CD4-positive, alpha-beta memory T cell (primary cell): ENCODE data around the gene KRTAP5-1. TPM values are rescaled to one million over a fixed set of nuclear protein-coding genes. Genes with fewer than 3 reads are reported as not detected.
A peak's percentile ranks its signal among the peaks of the same experiment; 100 is the strongest.

Experiments
- CTCF ChIA-PET: fragments of 350-600 bp; sonication (Branson Sonifier 250); formaldehyde crosslinking; loops from one replicate; lab custom pipeline; 2021; ENCODE audit warnings: inconsistent platforms; ENCODE audit not compliant: partially characterized antibody; lab: Charles Lee
- POLR2A ChIA-PET: fragments of 350-600 bp; sonication (Branson Sonifier 250); formaldehyde crosslinking; loops from one replicate; lab custom pipeline; 2021; ENCODE audit not compliant: partially characterized antibody; lab: Charles Lee
- DNase-seq, 5 donors: peaks; one replicate each; pipeline versions ENCODE4 v3.0.0 to v3.0.0-alpha.2; 2020 to 2022; ENCODE audit warnings: mixed read lengths in 1 of 5
- H3K27ac ChIP-seq: one replicate; pipeline ENCODE4 v1.7.0; 2013; ENCODE audit warnings: low read depth, low read length
- H3K27me3 ChIP-seq: 2 replicates; pipeline ENCODE4 v1.7.0; 2013; ENCODE audit warnings: mild to moderate bottlenecking, low read length, moderate library complexity; ENCODE audit not compliant: insufficient read depth
- H3K36me3 ChIP-seq: 2 replicates; pipeline ENCODE4 v1.7.0; 2013; ENCODE audit warnings: mild to moderate bottlenecking, low read length, moderate library complexity; ENCODE audit not compliant: insufficient read depth
- H3K4me1 ChIP-seq: 2 replicates; pipeline ENCODE4 v1.7.0; 2013; ENCODE audit warnings: mild to moderate bottlenecking, low read length, moderate library complexity; ENCODE audit not compliant: insufficient read depth
- H3K4me3 ChIP-seq, 2 donors: one replicate each; pipeline ENCODE4 v1.7.0; 2013; ENCODE audit warnings: low read length in 2 of 2, mild to moderate bottlenecking in 1 of 2
- H3K9me3 ChIP-seq, 2 donors: one replicate each; pipeline ENCODE4 v1.7.0; 2013; ENCODE audit warnings: low read length in 2 of 2, control low read depth in 1 of 2; ENCODE audit not compliant: control insufficient read depth in 1 of 2
- H3K27ac Mint-ChIP-seq, 7 donors: one replicate each; pipeline ENCODE4 v1.8.0; 2020 to 2021; ENCODE audit warnings: mixed read lengths in 7 of 7, mild to moderate bottlenecking in 6 of 7, inconsistent platforms in 3 of 7, moderate library complexity in 3 of 7
- H3K27me3 Mint-ChIP-seq, 2 donors: one replicate each; pipeline ENCODE4 v1.8.0; 2020 to 2021; ENCODE audit warnings: mixed read lengths in 2 of 2
- H3K36me3 Mint-ChIP-seq, 2 donors: one replicate each; pipeline ENCODE4 v1.8.0; 2020 to 2021; ENCODE audit warnings: mixed read lengths in 2 of 2, inconsistent platforms in 1 of 2, mild to moderate bottlenecking in 1 of 2
- H3K4me1 Mint-ChIP-seq, 4 donors: one replicate each; pipeline ENCODE4 v1.8.0; 2020 to 2021; ENCODE audit warnings: mixed read lengths in 4 of 4, mild to moderate bottlenecking in 1 of 4
- H3K4me3 Mint-ChIP-seq, 8 donors: one replicate each; pipeline ENCODE4 v1.8.0; 2020 to 2021; ENCODE audit warnings: mixed read lengths in 8 of 8, mild to moderate bottlenecking in 7 of 8, moderate library complexity in 6 of 8, inconsistent platforms in 3 of 8
- H3K9me3 Mint-ChIP-seq, 8 donors: one replicate each; pipeline ENCODE4 v1.8.0; 2020 to 2021; ENCODE audit warnings: mixed read lengths in 8 of 8, mild to moderate bottlenecking in 5 of 8, inconsistent platforms in 3 of 8, moderate library complexity in 1 of 8
- intact Hi-C: fragments of 100-400 bp; cut with micrococcal nuclease; formaldehyde crosslinking; loops from one replicate; pipeline ENCODE4 v1.15.1; 2023
- polyA plus RNA-seq, 2 donors: library from polyadenylated mRNA; unstranded; fragments of 300-500 nt; fragmentation: Illumina TruSeq; gene quantifications; one replicate each; pipeline ENCODE4 v1.2.3, GENCODE V29; 2021
- total RNA-seq, 2 experiments: library from RNA; stranded (reverse); gene quantifications; one replicate each; pipeline ENCODE4 v1.2.3, GENCODE V29; 2021

KRTAP5-1 gene
- total and polyA plus RNA-seq, 4 experiments from 2014 or later, result 0.29 TPM; not detected in 3

GRCh38 chr11:1558775-1559110 is 26.3 kb downstream of the KRTAP5-1 start:
- Histone ChIP-seq H3K27me3 (no peaks in the 10 kb centered on the region), H3K4me3 (no peak overlapping the region), H3K36me3 (no peaks in the 10 kb centered on the region), H3K4me1 (no peaks in the 10 kb centered on the region), H3K9me3 (no peaks in the 10 kb centered on the region), H3K27ac (no peak overlapping the region)
- no peak for DNase-seq
- intact Hi-C loops, result no loop called here
- Mint-ChIP-seq H3K36me3 (peaks cover 6 to 8% of the 10 kb centered on the region in 2 donors), H3K9me3 (no peaks in the 10 kb centered on the region), H3K4me3 (no peak overlapping the region), H3K4me1 (peaks cover 0 to 2% (median 0%) of the 10 kb centered on the region in 4 donors), H3K27me3 (peaks cover under 1 to 1% of the 10 kb centered on the region in 2 donors), H3K27ac (peak overlapping the region in 1 of 7 donors; percentile 80)
- POLR2A ChIA-PET, result no interaction called here
- CTCF ChIA-PET, result interaction anchor here (1.0 kb wide), 1 partner anchor 12 kb away, joined by 4 read pairs; no protein-coding TSS in a partner anchor

- CTCF ChIA-PET, result interaction anchor here (1.0 kb wide), 1 partner anchor 11 kb away, joined by 4 read pairs; no protein-coding TSS in a partner anchor
- Mint-ChIP-seq H3K9me3 (no peaks in the 10 kb centered on the region), H3K36me3 (peaks cover 6 to 8% of the 10 kb centered on the region in 2 donors), H3K4me1 (peaks cover 0 to 2% (median 0%) of the 10 kb centered on the region in 4 donors), H3K27ac (peak overlapping the region in 1 of 7 donors; percentile 80), H3K27me3 (peaks cover 1 to 2% of the 10 kb centered on the region in 2 donors), H3K4me3 (no peak overlapping the region)
- POLR2A ChIA-PET, result no interaction called here
- intact Hi-C loops, result no loop called here
- no peaks in the 10 kb centered on the region for H3K9me3 ChIP-seq
- no peaks in the 10 kb centered on the region for H3K27me3 ChIP-seq
- H3K27ac ChIP-seq, result no peak overlapping the region
- H3K4me3 ChIP-seq, result no peak overlapping the region
- DNase-seq, result no peak
- H3K36me3 ChIP-seq, result no peaks in the 10 kb centered on the region
- H3K4me1 ChIP-seq, result no peaks in the 10 kb centered on the region
Observed at GRCh38 chr11:1557904-1558774, 26.9 kb downstream of the KRTAP5-1 start.

GRCh38 chr11:1557051-1557884 is 27.8 kb downstream of the KRTAP5-1 start:
- no peak overlapping the region for H3K4me3 ChIP-seq
- Mint-ChIP-seq H3K36me3 (peaks cover 5 to 6% of the 10 kb centered on the region in 2 donors), H3K4me1 (no peaks in the 10 kb centered on the region), H3K9me3 (no peaks in the 10 kb centered on the region), H3K27ac (peak overlapping the region in 1 of 7 donors; percentile 80), H3K27me3 (peaks cover 1 to 5% of the 10 kb centered on the region in 2 donors), H3K4me3 (no peak overlapping the region)
- H3K9me3 ChIP-seq, result no peaks in the 10 kb centered on the region
- H3K27me3 ChIP-seq, result no peaks in the 10 kb centered on the region
- no peak for DNase-seq
- CTCF ChIA-PET, result interaction anchor here (1.6 kb wide), 1 partner anchor 11 kb away, joined by 4 read pairs; no protein-coding TSS in a partner anchor
- no peak overlapping the region for H3K27ac ChIP-seq
- no peaks in the 10 kb centered on the region for H3K4me1 ChIP-seq
- no peaks in the 10 kb centered on the region for H3K36me3 ChIP-seq
- intact Hi-C loops, result no loop called here
- POLR2A ChIA-PET, result no interaction called here

GRCh38 chr11:1556278-1556902 is 28.7 kb downstream of the KRTAP5-1 start:
- Histone ChIP-seq H3K27me3 (no peaks in the 10 kb centered on the region), H3K4me1 (no peaks in the 10 kb centered on the region), H3K4me3 (no peak overlapping the region), H3K9me3 (no peaks in the 10 kb centered on the region), H3K27ac (no peak overlapping the region), H3K36me3 (no peaks in the 10 kb centered on the region)
- POLR2A ChIA-PET, result interaction anchor here (1.3 kb wide), 1 partner anchor 33 kb away, joined by 4 read pairs; no protein-coding TSS in a partner anchor
- intact Hi-C loops, result no loop called here
- H3K27ac Mint-ChIP-seq, result no peak overlapping the region
- no peaks in the 10 kb centered on the region for H3K9me3 Mint-ChIP-seq
- H3K27me3 Mint-ChIP-seq, result peaks cover 1 to 5% of the 10 kb centered on the region in 2 donors
- H3K4me1 Mint-ChIP-seq, result no peaks in the 10 kb centered on the region
- DNase-seq, result no peak
- H3K4me3 Mint-ChIP-seq, result no peak overlapping the region
- CTCF ChIA-PET, result interaction anchor here (0.8 to 1.6 kb wide), 2 partner anchors 10 to 18 kb away, joined by 4 to 5 read pairs; no protein-coding TSS in a partner anchor
- H3K36me3 Mint-ChIP-seq, result peaks cover 3 to 5% of the 10 kb centered on the region in 2 donors

- Mint-ChIP-seq H3K27ac (peak overlapping the region in 2 of 7 donors; percentile 76 to 85), H3K9me3 (no peaks in the 10 kb centered on the region), H3K36me3 (peaks cover 3 to 5% of the 10 kb centered on the region in 2 donors), H3K4me3 (no peak overlapping the region), H3K4me1 (no peaks in the 10 kb centered on the region), H3K27me3 (peaks cover 1 to 5% of the 10 kb centered on the region in 2 donors)
- intact Hi-C loops, result no loop called here
- Histone ChIP-seq H3K4me3 (no peak overlapping the region), H3K4me1 (no peaks in the 10 kb centered on the region), H3K9me3 (no peaks in the 10 kb centered on the region), H3K36me3 (no peaks in the 10 kb centered on the region), H3K27ac (no peak overlapping the region), H3K27me3 (no peaks in the 10 kb centered on the region)
- ChIA-PET POLR2A (interaction anchor here (1.3 kb wide), 1 partner anchor 33 kb away, joined by 4 read pairs; no protein-coding TSS in a partner anchor), CTCF (interaction anchor here (0.8 to 1.6 kb wide), 2 partner anchors 9 to 19 kb away, joined by 4 to 5 read pairs; no protein-coding TSS in a partner anchor)
- DNase-seq, result no peak
Observed at GRCh38 chr11:1555713-1556153, 29.4 kb downstream of the KRTAP5-1 start.

- H3K4me1 ChIP-seq, result no peaks in the 10 kb centered on the region
- Mint-ChIP-seq H3K4me1 (peaks cover 0 to under 1% (median 0%) of the 10 kb centered on the region in 4 donors), H3K36me3 (peaks cover 3 to 5% of the 10 kb centered on the region in 2 donors), H3K27me3 (peaks cover 1 to 5% of the 10 kb centered on the region in 2 donors), H3K9me3 (no peaks in the 10 kb centered on the region), H3K27ac (peak overlapping the region in 1 of 7 donors; percentile 76), H3K4me3 (no peak overlapping the region)
- no peaks in the 10 kb centered on the region for H3K9me3 ChIP-seq
- H3K27me3 ChIP-seq, result no peaks in the 10 kb centered on the region
- no peak for DNase-seq
- no peak overlapping the region for H3K4me3 ChIP-seq
- ChIA-PET CTCF (interaction anchor here (1.6 to 2.1 kb wide), 2 partner anchors 8 to 19 kb away, joined by 4 to 8 read pairs; no protein-coding TSS in a partner anchor), POLR2A (interaction anchor here (1.3 to 1.5 kb wide), 2 partner anchors 20 to 34 kb away, joined by 4 to 6 read pairs; no protein-coding TSS in a partner anchor)
- H3K36me3 ChIP-seq, result no peaks in the 10 kb centered on the region
- no peak overlapping the region for H3K27ac ChIP-seq
- intact Hi-C loops, result no loop called here
Observed at GRCh38 chr11:1554981-1555712, 29.9 kb downstream of the KRTAP5-1 start.
